Measurements from ENCODE around the gene DCTN4. TPM values are rescaled to one million over a fixed set of nuclear protein-coding genes. Genes with fewer than 3 reads are reported as not detected.

The DCTN4 gene
- total RNA-seq, 3 donors from 2014 or later: 68.5 to 99.5 (median 83.4) TPM

GRCh38 chr5:150788977-150789376, 30.2 kb upstream of the DCTN4 start:
- intact Hi-C loops (cut with DNase I; ENCODE audit: low total_unique reads): no loop called here
- peaks cover 5 to 17% of the 10 kb centered on the region in 2 donors for H3K4me1 ChIP-seq
- no peak for TF ChIP-seq POLR2A (IDR thresholded peaks at IDR 0.05)
- no peak for TF ChIP-seq POLR2AphosphoS5 (IDR thresholded peaks at IDR 0.05)
- TF ChIP-seq CTCF (IDR thresholded peaks at IDR 0.05): no peak
- DNase-seq (ENCODE audit: low spot score in 2 of 2): no peak
- H3K27ac ChIP-seq: peak overlapping the region in 1 of 2 donors; percentile 83
- H3K36me3 ChIP-seq: no peaks in the 10 kb centered on the region
- H3K27me3 ChIP-seq: no peaks in the 10 kb centered on the region
- H3K9me3 ChIP-seq: no peaks in the 10 kb centered on the region
- H3K4me3 ChIP-seq: no peak overlapping the region

GRCh38 chr5:150787656-150788055, 28.8 kb upstream of the DCTN4 start:
- intact Hi-C loops (cut with DNase I; ENCODE audit: low total_unique reads): no loop called here
- DNase-seq (ENCODE audit: low spot score in 2 of 2): no peak
- no peaks in the 10 kb centered on the region for H3K9me3 ChIP-seq
- peaks cover 12 to 26% of the 10 kb centered on the region in 2 donors for H3K4me1 ChIP-seq
- H3K27ac ChIP-seq: peak overlapping the region in 1 of 2 donors; percentile 5
- no peaks in the 10 kb centered on the region for H3K27me3 ChIP-seq
- H3K4me3 ChIP-seq: no peak overlapping the region
- no peak for TF ChIP-seq CTCF (IDR thresholded peaks at IDR 0.05)
- no peak for TF ChIP-seq POLR2AphosphoS5 (IDR thresholded peaks at IDR 0.05)
- no peak for TF ChIP-seq POLR2A (IDR thresholded peaks at IDR 0.05)
- H3K36me3 ChIP-seq: no peaks in the 10 kb centered on the region

- TF ChIP-seq CTCF (IDR thresholded peaks at IDR 0.05) (no peak), POLR2A (IDR thresholded peaks at IDR 0.05) (no peak), POLR2AphosphoS5 (IDR thresholded peaks at IDR 0.05) (no peak)
- intact Hi-C loops (cut with DNase I; ENCODE audit: low total_unique reads): no loop called here
Measured at GRCh38 chr5:150786876-150787275, 28.1 kb upstream of the DCTN4 start.

GRCh38 chr5:150785950-150786349, 27.1 kb upstream of the DCTN4 start:
- intact Hi-C loops (cut with DNase I; ENCODE audit: low total_unique reads): no loop called here
- DNase-seq (ENCODE audit: low spot score in 2 of 2): no peak
- no peak for TF ChIP-seq POLR2A (IDR thresholded peaks at IDR 0.05)
- H3K9me3 ChIP-seq: no peaks in the 10 kb centered on the region
- no peak overlapping the region for H3K4me3 ChIP-seq
- no peaks in the 10 kb centered on the region for H3K36me3 ChIP-seq
- H3K4me1 ChIP-seq: peaks cover 12 to 30% of the 10 kb centered on the region in 2 donors
- H3K27ac ChIP-seq: peak overlapping the region in 1 of 2 donors; percentile 8
- H3K27me3 ChIP-seq: no peaks in the 10 kb centered on the region

More at GRCh38 chr5:150786876-150787275, 28.1 kb upstream of the DCTN4 start:
- H3K27me3 ChIP-seq: no peaks in the 10 kb centered on the region
- no peak overlapping the region for H3K4me3 ChIP-seq
- H3K36me3 ChIP-seq: no peaks in the 10 kb centered on the region
- peaks cover 12 to 30% of the 10 kb centered on the region in 2 donors for H3K4me1 ChIP-seq
- H3K27ac ChIP-seq: no peak overlapping the region
- DNase-seq (ENCODE audit: low spot score in 2 of 2): no peak
- no peaks in the 10 kb centered on the region for H3K9me3 ChIP-seq

GRCh38 chr5:150783422-150783928, 24.7 kb upstream of the DCTN4 start:
- no peaks in the 10 kb centered on the region for H3K9me3 ChIP-seq
- peak overlapping the region in 1 of 3 donors; percentile 89 for H3K4me3 ChIP-seq
- H3K4me1 ChIP-seq: peaks cover 9 to 25% of the 10 kb centered on the region in 2 donors
- H3K27ac ChIP-seq: peak overlapping the region; percentile 94 to 97
- peak; percentile 54 to 77 for DNase-seq (ENCODE audit: low spot score in 2 of 2)
- TF ChIP-seq POLR2A (IDR thresholded peaks at IDR 0.05) (no peak), CTCF (IDR thresholded peaks at IDR 0.05) (no peak), POLR2AphosphoS5 (IDR thresholded peaks at IDR 0.05) (peak in 2 of 3 donors; percentile 67 to 72)
- intact Hi-C loops (cut with DNase I; ENCODE audit: low total_unique reads): loop anchor here (2.0 kb wide), 1 partner anchor 17 kb away; no protein-coding TSS in a partner anchor
- H3K36me3 ChIP-seq: no peaks in the 10 kb centered on the region
- no peaks in the 10 kb centered on the region for H3K27me3 ChIP-seq

All from breast epithelium (tissue), 4 donors.